ENCODE data around the gene TRA2A. TPM values are rescaled to one million over a fixed set of nuclear protein-coding genes. Genes with fewer than 3 reads are reported as not detected.

TRA2A gene
- total RNA-seq, 1 experiment from 2014 or later: 45.1 TPM

GRCh38 chr7:23470330-23471105 lies 61.3 kb downstream of the TRA2A start, which contains the start of gene IGF2BP3:
Gene IGF2BP3 (minus strand): TSS chr7:23470491. CDS start chr7:23470110, 381 bp downstream.
- DNase-seq (ENCODE audit: low spot score): peak; percentile 99

- DNase-seq (ENCODE audit: low spot score): no peak
Observed at GRCh38 chr7:23469961-23470250, 61.9 kb downstream of the TRA2A start.

- DNase-seq (ENCODE audit: low spot score): peak; percentile 54
Observed at GRCh38 chr7:23469150-23469960, 62.4 kb downstream of the TRA2A start.

GRCh38 chr7:23468526-23469149 lies 63.1 kb downstream of the TRA2A start:
- DNase-seq (ENCODE audit: low spot score): peak; percentile 31

- DNase-seq (ENCODE audit: low spot score): peak; percentile 60
Observed at GRCh38 chr7:23467806-23468525, 63.8 kb downstream of the TRA2A start.

GRCh38 chr7:23467291-23467805 lies 64.4 kb downstream of the TRA2A start:
- DNase-seq (ENCODE audit: low spot score): peak; percentile 76

- DNase-seq (ENCODE audit: low spot score): peak; percentile 48
Observed at GRCh38 chr7:23462846-23463245, 68.9 kb downstream of the TRA2A start.

- DNase-seq (ENCODE audit: low spot score): no peak
Observed at GRCh38 chr7:23458044-23458443, 73.7 kb downstream of the TRA2A start.

- DNase-seq (ENCODE audit: low spot score): no peak
Observed at GRCh38 chr7:23456093-23456492, 75.7 kb downstream of the TRA2A start.

GRCh38 chr7:23454881-23455526 lies 76.8 kb downstream of the TRA2A start:
- DNase-seq (ENCODE audit: low spot score): no peak

Small RNAs within 50 kb of the gene (small RNA-seq; reads per million reads assigned to genes)
- gene AC079780.1 (not detected), gene RF00019 (not detected)

Other genes starting within 250 kb of the TRA2A start
- 236 TPM in 2 replicates for gene MALSU1, start 232.6 kb downstream of the TRA2A start, total RNA-seq (2014; rRNA removed; shearing (Covaris generic))
- gene IGF2BP3, start 61.5 kb downstream of the TRA2A start, total RNA-seq (2014; rRNA removed; shearing (Covaris generic)): 30.0 and 44.0 TPM in 2 replicates
- 2.4 and 8.7 TPM in 2 replicates for gene CCDC126, start 65.4 kb upstream of the TRA2A start, total RNA-seq (2014; rRNA removed; shearing (Covaris generic))
- gene FAM221A, start 148.2 kb upstream of the TRA2A start, total RNA-seq (2014; rRNA removed; shearing (Covaris generic)): 27.7 and 30.4 TPM in 2 replicates
- 0.20 and 0.34 TPM in 2 replicates for gene STK31, start 178.2 kb upstream of the TRA2A start, total RNA-seq (2014; rRNA removed; shearing (Covaris generic))

Measured in HT-29 (cell line).